ENCODE measurements around the gene CARD9.

CARD9 gene

GRCh38 chr9:136335296-136336155 is 37.9 kb downstream of the CARD9 start:
- no peak for TF ChIP-seq CTCF (IDR thresholded peaks at IDR 0.05; ENCODE audit: control insufficient read depth, insufficient read depth, low read depth, low read length, missing control alignments)
- DNase-seq (ENCODE audit: low read depth) = no peak
- H3K4me3 ChIP-seq (ENCODE audit: control insufficient read depth, low read depth, low read length) = no peak overlapping the region

GRCh38 chr9:136334541-136334940 is 38.9 kb downstream of the CARD9 start:
- TF ChIP-seq CTCF (IDR thresholded peaks at IDR 0.05; ENCODE audit: control insufficient read depth, insufficient read depth, low read depth, low read length, missing control alignments) = no peak

GRCh38 chr9:136333486-136333885 is 40.0 kb downstream of the CARD9 start:
- no peak for DNase-seq (ENCODE audit: low read depth)
- H3K4me3 ChIP-seq (ENCODE audit: control insufficient read depth, low read depth, low read length) = no peak overlapping the region
- TF ChIP-seq CTCF (IDR thresholded peaks at IDR 0.05; ENCODE audit: control insufficient read depth, insufficient read depth, low read depth, low read length, missing control alignments) = no peak

More at GRCh38 chr9:136334541-136334940, 38.9 kb downstream of the CARD9 start:
- no peak overlapping the region for H3K4me3 ChIP-seq (ENCODE audit: control insufficient read depth, low read depth, low read length)
- no peak for DNase-seq (ENCODE audit: low read depth)

GRCh38 chr9:136333045-136333444 is 40.4 kb downstream of the CARD9 start:
- no peak for DNase-seq (ENCODE audit: low read depth)
- no peak overlapping the region for H3K4me3 ChIP-seq (ENCODE audit: control insufficient read depth, low read depth, low read length)
- TF ChIP-seq CTCF (IDR thresholded peaks at IDR 0.05; ENCODE audit: control insufficient read depth, insufficient read depth, low read depth, low read length, missing control alignments) = no peak

GRCh38 chr9:136332482-136332983 is 40.9 kb downstream of the CARD9 start:
- no peak for TF ChIP-seq CTCF (IDR thresholded peaks at IDR 0.05; ENCODE audit: control insufficient read depth, insufficient read depth, low read depth, low read length, missing control alignments)
- no peak overlapping the region for H3K4me3 ChIP-seq (ENCODE audit: control insufficient read depth, low read depth, low read length)
- no peak for DNase-seq (ENCODE audit: low read depth)

GRCh38 chr9:136331556-136332481 is 41.6 kb downstream of the CARD9 start:
- H3K4me3 ChIP-seq (ENCODE audit: control insufficient read depth, low read depth, low read length) = no peak overlapping the region
- no peak for TF ChIP-seq CTCF (IDR thresholded peaks at IDR 0.05; ENCODE audit: control insufficient read depth, insufficient read depth, low read depth, low read length, missing control alignments)
- DNase-seq (ENCODE audit: low read depth) = no peak
